Natural killer cell (primary cell): ENCODE results near the gene C5orf52. TPM values are rescaled to one million over a fixed set of nuclear protein-coding genes. Genes with fewer than 3 reads are reported as not detected.

Experiments used
- ATAC-seq, 3 donors: fragments of 150-1000 bp in 2 of 3; fragments of 200-7000 bp in 1 of 3; cut with Tn5 transposase; 1 replicate in 1 of 3; 2 replicates in 2 of 3; pipeline ENCODE4 v1.10.0; 2021; ENCODE audit warnings: mild to moderate bottlenecking in 2 of 3, moderate library complexity in 2 of 3
- DNase-seq, 2 donors: peaks; one replicate each; pipeline versions ENCODE4 v3.0.0 to v3.0.0-alpha.2; 2013 to 2021; ENCODE audit warnings: mixed read lengths in 1 of 2
- H3K27ac ChIP-seq: one replicate; pipeline ENCODE4 v1.5.1; 2013; ENCODE audit warnings: mild to moderate bottlenecking, low read length
- H3K27me3 ChIP-seq: one replicate; pipeline ENCODE4 v1.6.1; 2013; ENCODE audit warnings: low read length; ENCODE audit not compliant: control insufficient read depth, insufficient read depth
- H3K36me3 ChIP-seq: one replicate; pipeline ENCODE4 v1.6.1; 2013; ENCODE audit warnings: low read length; ENCODE audit not compliant: control insufficient read depth, insufficient read depth
- H3K4me1 ChIP-seq: one replicate; pipeline ENCODE4 v1.6.1; 2013; ENCODE audit warnings: low read length; ENCODE audit not compliant: control insufficient read depth, insufficient read depth
- H3K4me3 ChIP-seq: one replicate; pipeline ENCODE4 v1.5.1; 2013; ENCODE audit warnings: low read length
- H3K9me3 ChIP-seq: one replicate; pipeline ENCODE4 v1.6.1; 2013; ENCODE audit warnings: low read length; ENCODE audit not compliant: control insufficient read depth, insufficient read depth
- H3K27ac Mint-ChIP-seq, 2 donors: one replicate each; pipeline ENCODE4 v1.8.0; 2022; ENCODE audit warnings: mild to moderate bottlenecking in 2 of 2, mixed read lengths in 2 of 2, moderate library complexity in 1 of 2
- H3K27me3 Mint-ChIP-seq, 2 donors: one replicate each; pipeline ENCODE4 v1.8.0; 2022; ENCODE audit warnings: low read depth in 2 of 2, mixed read lengths in 2 of 2
- H3K36me3 Mint-ChIP-seq: one replicate; pipeline ENCODE4 v1.8.0; 2022; ENCODE audit warnings: mixed read lengths
- H3K4me1 Mint-ChIP-seq, 2 donors: one replicate each; pipeline ENCODE4 v1.8.0; 2022; ENCODE audit warnings: mixed read lengths in 2 of 2
- H3K4me3 Mint-ChIP-seq: one replicate; pipeline ENCODE4 v1.8.0; 2022; ENCODE audit warnings: mild to moderate bottlenecking, moderate library complexity, mixed read lengths
- H3K9me3 Mint-ChIP-seq, 2 donors: one replicate each; pipeline ENCODE4 v1.8.0; 2022; ENCODE audit warnings: mixed read lengths in 2 of 2
- WGBS: methylation state at CpG from one replicate; pipeline ENCODE4 v1.1.7; 2013; ENCODE audit warnings: missing lambda C conversion rate; ENCODE audit not compliant: insufficient coverage; 5-methylcytosine and 5-hydroxymethylcytosine counted together
- intact Hi-C: fragments of 100-400 bp; cut with micrococcal nuclease; formaldehyde crosslinking; loops from one replicate; pipeline ENCODE4 v1.14.2; 2022
- total RNA-seq, 4 donors: library from RNA; stranded (reverse); fragments of 120-200 nt in 1 of 4; gene quantifications; one replicate each; pipeline versions ENCODE4 v1.2.3 to v1.2.4, GENCODE V29; 2013 to 2022
- TF ChIP-seq, protein P1 (sequence below): fragments of 200-600 bp; IDR thresholded peaks from one replicate; pipeline ENCODE4 v1.8.0; 2022; ENCODE audit warnings: antibody characterized with exemption

Gene C5orf52
- total RNA-seq, 3 donors from 2014 or later (not counting 1 experiment from before 2014, with no cell fraction given), result not detected

DNA sequence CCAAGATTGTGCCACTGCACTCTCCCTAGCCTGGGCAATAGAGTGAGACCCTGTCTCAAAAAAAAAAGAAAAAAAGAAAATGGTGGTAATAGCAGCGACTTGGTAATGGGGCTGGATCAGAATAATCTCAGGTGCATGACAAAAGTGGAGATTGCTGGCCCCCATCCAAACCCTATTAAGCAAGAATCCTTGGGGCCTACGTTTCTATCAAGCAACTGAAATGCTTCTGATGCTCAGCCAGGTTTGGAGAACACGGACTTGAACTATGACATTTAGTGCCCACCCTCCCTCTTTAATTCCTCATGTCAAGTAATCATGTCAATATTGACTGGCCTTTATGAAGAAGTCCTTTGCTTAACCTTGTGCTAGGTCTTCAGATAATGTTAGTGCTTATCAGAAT lies 6.6 kb downstream of the C5orf52 start:
- no peak overlapping the region for H3K27ac Mint-ChIP-seq
- Histone ChIP-seq H3K27ac (no peak overlapping the region), H3K4me1 (no peaks in the 10 kb centered on the region), H3K27me3 (no peaks in the 10 kb centered on the region), H3K36me3 (no peaks in the 10 kb centered on the region), H3K4me3 (no peak overlapping the region), H3K9me3 (no peaks in the 10 kb centered on the region)
- TF ChIP-seq, protein P1, sequence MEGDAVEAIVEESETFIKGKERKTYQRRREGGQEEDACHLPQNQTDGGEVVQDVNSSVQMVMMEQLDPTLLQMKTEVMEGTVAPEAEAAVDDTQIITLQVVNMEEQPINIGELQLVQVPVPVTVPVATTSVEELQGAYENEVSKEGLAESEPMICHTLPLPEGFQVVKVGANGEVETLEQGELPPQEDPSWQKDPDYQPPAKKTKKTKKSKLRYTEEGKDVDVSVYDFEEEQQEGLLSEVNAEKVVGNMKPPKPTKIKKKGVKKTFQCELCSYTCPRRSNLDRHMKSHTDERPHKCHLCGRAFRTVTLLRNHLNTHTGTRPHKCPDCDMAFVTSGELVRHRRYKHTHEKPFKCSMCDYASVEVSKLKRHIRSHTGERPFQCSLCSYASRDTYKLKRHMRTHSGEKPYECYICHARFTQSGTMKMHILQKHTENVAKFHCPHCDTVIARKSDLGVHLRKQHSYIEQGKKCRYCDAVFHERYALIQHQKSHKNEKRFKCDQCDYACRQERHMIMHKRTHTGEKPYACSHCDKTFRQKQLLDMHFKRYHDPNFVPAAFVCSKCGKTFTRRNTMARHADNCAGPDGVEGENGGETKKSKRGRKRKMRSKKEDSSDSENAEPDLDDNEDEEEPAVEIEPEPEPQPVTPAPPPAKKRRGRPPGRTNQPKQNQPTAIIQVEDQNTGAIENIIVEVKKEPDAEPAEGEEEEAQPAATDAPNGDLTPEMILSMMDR, result no peak
- WGBS, result 90% methylated on average over 3 of the region's 3 CpGs
- no peak for DNase-seq
- H3K27me3 Mint-ChIP-seq, result peaks cover 5 to 7% of the 10 kb centered on the region in 2 donors
- intact Hi-C loops, result no loop called here
- H3K4me1 Mint-ChIP-seq, result no peaks in the 10 kb centered on the region
- ATAC-seq, result no peak
- H3K36me3 Mint-ChIP-seq, result no peaks in the 10 kb centered on the region
- H3K9me3 Mint-ChIP-seq, result no peaks in the 10 kb centered on the region
- no peak overlapping the region for H3K4me3 Mint-ChIP-seq

DNA sequence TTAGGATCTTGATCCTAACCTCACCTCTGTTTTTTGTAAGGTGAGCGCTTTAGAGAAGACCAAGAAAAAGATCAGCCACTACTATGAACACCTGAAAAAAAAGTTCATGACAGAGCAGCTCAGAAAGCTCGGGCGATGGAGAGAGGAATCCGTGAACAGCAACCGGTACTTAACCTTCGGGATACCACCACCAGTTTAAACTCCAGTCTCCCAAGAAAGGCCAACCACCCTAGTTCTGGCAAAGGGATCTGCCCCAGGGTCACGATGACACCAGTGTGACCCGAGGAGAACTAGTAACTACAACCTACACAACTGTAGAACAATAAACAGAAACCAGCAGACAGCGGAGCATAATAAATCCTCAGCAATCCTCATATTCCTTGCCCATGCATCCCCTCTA lies 8.5 kb downstream of the C5orf52 start:
- Histone ChIP-seq H3K9me3 (no peaks in the 10 kb centered on the region), H3K27ac (no peak overlapping the region), H3K27me3 (no peaks in the 10 kb centered on the region), H3K4me3 (no peak overlapping the region), H3K4me1 (no peaks in the 10 kb centered on the region), H3K36me3 (no peaks in the 10 kb centered on the region)
- Mint-ChIP-seq H3K4me3 (no peak overlapping the region), H3K36me3 (no peaks in the 10 kb centered on the region), H3K27ac (no peak overlapping the region), H3K4me1 (no peaks in the 10 kb centered on the region), H3K27me3 (no peaks in the 10 kb centered on the region), H3K9me3 (no peaks in the 10 kb centered on the region)
- DNase-seq (no peak), ATAC-seq (no peak)
- TF ChIP-seq, protein P1, result no peak
- 92% methylated on average over 9 of the region's 9 CpGs for WGBS
- intact Hi-C loops, result no loop called here

DNA sequence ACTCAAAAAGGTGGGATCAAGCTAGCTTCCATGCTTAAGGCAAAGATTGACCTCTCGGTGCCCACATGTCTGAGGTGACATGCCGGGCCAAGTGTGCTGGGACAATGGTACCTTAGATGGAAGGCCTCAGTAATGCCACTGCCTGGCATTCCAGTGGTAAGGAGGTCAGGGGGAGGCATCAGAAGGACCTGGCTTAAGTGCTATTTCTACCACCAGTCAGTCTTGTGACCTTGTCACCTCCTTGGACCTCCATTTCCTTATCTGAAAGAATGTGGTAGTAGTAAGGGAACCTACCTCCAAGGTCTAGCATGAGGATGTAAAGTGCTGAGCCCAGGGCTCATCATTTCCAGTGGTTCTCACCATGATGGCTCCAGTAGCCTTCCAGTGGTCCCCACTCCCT lies 8.9 kb downstream of the C5orf52 start:
- Mint-ChIP-seq H3K27me3 (no peaks in the 10 kb centered on the region), H3K4me3 (no peak overlapping the region), H3K36me3 (no peaks in the 10 kb centered on the region), H3K9me3 (no peaks in the 10 kb centered on the region), H3K4me1 (no peaks in the 10 kb centered on the region), H3K27ac (no peak overlapping the region)
- Histone ChIP-seq H3K27me3 (no peaks in the 10 kb centered on the region), H3K9me3 (no peaks in the 10 kb centered on the region), H3K4me1 (no peaks in the 10 kb centered on the region), H3K27ac (no peak overlapping the region), H3K4me3 (no peak overlapping the region), H3K36me3 (no peaks in the 10 kb centered on the region)
- TF ChIP-seq, protein P1, result no peak
- 98% methylated on average over 2 of the region's 2 CpGs for WGBS
- no peak for DNase-seq
- intact Hi-C loops, result no loop called here
- no peak for ATAC-seq

DNA sequence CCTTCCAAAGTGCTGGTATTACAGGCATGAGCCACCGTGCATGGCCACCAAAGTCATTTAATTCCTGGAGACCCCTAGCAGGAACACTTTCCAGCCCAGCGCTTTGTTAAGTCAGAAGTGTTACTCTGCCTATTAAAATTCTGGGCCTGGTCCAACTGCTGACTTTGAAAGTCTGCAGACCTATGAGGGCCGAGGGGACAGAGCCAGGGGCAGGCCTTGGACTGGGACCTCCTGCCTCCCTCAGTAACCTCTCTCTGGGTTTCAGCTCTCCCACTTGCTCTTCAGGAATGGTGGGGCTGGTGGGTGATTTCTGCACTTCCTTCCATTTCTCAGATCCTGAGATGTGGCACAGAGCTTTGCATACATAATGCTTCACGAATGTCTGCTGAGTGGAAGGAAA lies 9.7 kb downstream of the C5orf52 start:
- Mint-ChIP-seq H3K27ac (no peak overlapping the region), H3K9me3 (no peaks in the 10 kb centered on the region)
- intact Hi-C loops, result no loop called here

More for the DNA sequence above, 9.7 kb downstream of the C5orf52 start:
- TF ChIP-seq, protein P1, result no peak
- DNase-seq (no peak), ATAC-seq (no peak)
- no peaks in the 10 kb centered on the region for H3K27me3 Mint-ChIP-seq
- Histone ChIP-seq H3K27ac (no peak overlapping the region), H3K27me3 (no peaks in the 10 kb centered on the region), H3K36me3 (no peaks in the 10 kb centered on the region), H3K4me3 (no peak overlapping the region), H3K9me3 (no peaks in the 10 kb centered on the region), H3K4me1 (no peaks in the 10 kb centered on the region)
- H3K4me3 Mint-ChIP-seq, result no peak overlapping the region
- H3K36me3 Mint-ChIP-seq, result no peaks in the 10 kb centered on the region
- no peaks in the 10 kb centered on the region for H3K4me1 Mint-ChIP-seq
- WGBS, result 91% methylated on average over 4 of the region's 4 CpGs
